Calu3 (cell line): ENCODE results near the gene MRPS15. TPM values are rescaled to one million over a fixed set of nuclear protein-coding genes. Genes with fewer than 3 reads are reported as not detected.

Experiments used
- BruUV-seq: library from RNA; stranded (reverse); fragments of 400-500 nt; replicated peaks from 2 replicates; lab custom pipeline; 2021; lab: Mats Ljungman, UMichigan
- CTCF ChIA-PET: fragments of 300-600 bp; sonication (Branson Sonifier 250); formaldehyde crosslinking; loops from one replicate; lab custom pipeline; 2022; ENCODE audit warnings: antibody characterized with exemption; lab: Charles Lee
- DNase-seq: peaks from one replicate; pipeline ENCODE4 v3.0.0; 2022
- H3K27ac Mint-ChIP-seq: one replicate; pipeline ENCODE4 v1.8.0; 2022; ENCODE audit warnings: mixed read lengths; ENCODE audit not compliant: unreplicated experiment
- H3K27me3 Mint-ChIP-seq: one replicate; pipeline ENCODE4 v1.8.0; 2022; ENCODE audit warnings: mixed read lengths; ENCODE audit not compliant: unreplicated experiment
- H3K36me3 Mint-ChIP-seq: one replicate; pipeline ENCODE4 v1.8.0; 2022; ENCODE audit warnings: mild to moderate bottlenecking, moderate library complexity, mixed read lengths; ENCODE audit not compliant: insufficient read depth, unreplicated experiment
- H3K4me1 Mint-ChIP-seq: one replicate; pipeline ENCODE4 v1.8.0; 2022; ENCODE audit warnings: mild to moderate bottlenecking, low read depth, mixed read lengths; ENCODE audit not compliant: unreplicated experiment
- H3K4me3 Mint-ChIP-seq: one replicate; pipeline ENCODE4 v1.8.0; 2022; ENCODE audit warnings: mild to moderate bottlenecking, low read depth, moderate library complexity, mixed read lengths; ENCODE audit not compliant: unreplicated experiment
- H3K9me3 Mint-ChIP-seq: one replicate; pipeline ENCODE4 v1.8.0; 2022; ENCODE audit warnings: low read depth, mixed read lengths; ENCODE audit not compliant: unreplicated experiment
- CTCF ChIP-seq: fragments of 200-600 bp; IDR thresholded peaks from one replicate; pipeline ENCODE4 v1.8.0; 2022; ENCODE audit warnings: antibody characterized with exemption; ENCODE audit not compliant: unreplicated experiment
- intact Hi-C: fragments of 100-400 bp; cut with micrococcal nuclease; formaldehyde crosslinking; loops from one replicate; pipeline ENCODE4 v1.10.0; 2022; ENCODE audit not compliant: unreplicated experiment
- total RNA-seq: library from RNA; stranded (reverse); gene quantifications from 2 replicates; pipeline ENCODE4 v1.2.3, GENCODE V29; 2022

The MRPS15 gene
- total RNA-seq, 1 experiment from 2014 or later: 97.8 TPM

- no peaks in the 10 kb centered on the region for H3K27me3 Mint-ChIP-seq
- DNase-seq: no peak
- TF ChIP-seq CTCF: no peak
- intact Hi-C loops: no loop called here
- H3K4me3 Mint-ChIP-seq: no peak overlapping the region
- no peaks in the 10 kb centered on the region for H3K36me3 Mint-ChIP-seq
- no peaks in the 10 kb centered on the region for H3K9me3 Mint-ChIP-seq
- CTCF ChIA-PET: interaction anchor here (0.7 kb wide), 1 partner anchor 1054 kb away, joined by 3 read pairs; no protein-coding TSS in a partner anchor
- no TSS peak for BruUV-seq
- no peak overlapping the region for H3K27ac Mint-ChIP-seq
- peaks cover 18% of the 10 kb centered on the region for H3K4me1 Mint-ChIP-seq
These were observed 38.4 kb downstream of the MRPS15 start for GRCh38 chr1:36425791-36426190.

- intact Hi-C loops: loop anchor here (2.0 kb wide), 2 partner anchors 71 to 121 kb away; no protein-coding TSS in a partner anchor
- BruUV-seq: no TSS peak
- H3K36me3 Mint-ChIP-seq: no peaks in the 10 kb centered on the region
- CTCF ChIA-PET: interaction anchor here (0.6 to 1.3 kb wide), 3 partner anchors 50 to 115 kb away, joined by 4 to 7 read pairs (median 5); no protein-coding TSS in a partner anchor
- DNase-seq: no peak
- no peak for TF ChIP-seq CTCF
- H3K4me3 Mint-ChIP-seq: no peak overlapping the region
- H3K27ac Mint-ChIP-seq: peak overlapping the region; percentile 37
- H3K4me1 Mint-ChIP-seq: peaks cover 22% of the 10 kb centered on the region
- H3K27me3 Mint-ChIP-seq: no peaks in the 10 kb centered on the region
- H3K9me3 Mint-ChIP-seq: no peaks in the 10 kb centered on the region
These were observed 42.5 kb downstream of the MRPS15 start for GRCh38 chr1:36421649-36422048.

GRCh38 chr1:36420836-36421317 is 43.3 kb downstream of the MRPS15 start:
- peak; percentile 94 for DNase-seq
- BruUV-seq: no TSS peak
- H3K27me3 Mint-ChIP-seq: no peaks in the 10 kb centered on the region

GRCh38 chr1:36420409-36420808 is 43.8 kb downstream of the MRPS15 start:
- Mint-ChIP-seq H3K9me3 (no peaks in the 10 kb centered on the region), H3K4me1 (peaks cover 13% of the 10 kb centered on the region), H3K27me3 (no peaks in the 10 kb centered on the region), H3K4me3 (no peak overlapping the region), H3K27ac (no peak overlapping the region), H3K36me3 (no peaks in the 10 kb centered on the region)
- no peak for DNase-seq
- no peak for TF ChIP-seq CTCF
- CTCF ChIA-PET: interaction anchor here (2.5 kb wide), 1 partner anchor 78 kb away, joined by 11 read pairs; no protein-coding TSS in a partner anchor
- BruUV-seq: no TSS peak
- intact Hi-C loops: loop anchor here (1.0 to 2.0 kb wide), 3 partner anchors 70 to 120 kb away; no protein-coding TSS in a partner anchor

More at GRCh38 chr1:36420836-36421317, 43.3 kb downstream of the MRPS15 start:
- CTCF ChIA-PET: interaction anchor here (0.6 to 2.5 kb wide), 2 partner anchors 49 to 78 kb away, joined by 7 to 11 read pairs; no protein-coding TSS in a partner anchor
- Mint-ChIP-seq H3K36me3 (no peaks in the 10 kb centered on the region), H3K4me3 (no peak overlapping the region), H3K9me3 (no peaks in the 10 kb centered on the region), H3K27ac (peak overlapping the region; percentile 37), H3K4me1 (peaks cover 18% of the 10 kb centered on the region)
- TF ChIP-seq CTCF: peak; percentile 95
- intact Hi-C loops: loop anchor here (1.0 to 2.0 kb wide), 3 partner anchors 70 to 120 kb away; no protein-coding TSS in a partner anchor
